Activated CD4-positive, CD25-positive, alpha-beta regulatory T cell treated with anti-CD3 and anti-CD28 coated beads, Interleukin-2, amount 50 U/mL, for 16 hours (primary cell): Measurements from ENCODE around the gene TMEM203.
A peak's percentile ranks its signal among the peaks of the same experiment; 100 is the strongest.
"Not testable (repeated sequence)": the region's sequence is repeated elsewhere in the genome, so short reads cannot be mapped to it uniquely, and the experiment has no call there.

Source experiments
- DNase-seq: peaks from one replicate; pipeline ENCODE4 v3.0.0-alpha.2; 2020; ENCODE audit warnings: low read depth, low spot score

TMEM203 gene

GRCh38 chr9:137242269-137243203 is 37.1 kb upstream of the TMEM203 start:
- no peak for DNase-seq

- DNase-seq = peak; percentile 54
These were observed 36.2 kb upstream of the TMEM203 start for GRCh38 chr9:137241490-137242268.

- DNase-seq = peak; percentile 96
These were observed 35.5 kb upstream of the TMEM203 start, which contains the start of gene TUBB4B for GRCh38 chr9:137240841-137241489. TSS of gene TUBB4B (plus strand) at chr9:137241287. CDS start at chr9:137241361, 74 bp downstream.

GRCh38 chr9:137240318-137240840 is 34.9 kb upstream of the TMEM203 start:
- DNase-seq = peak; percentile 37

- DNase-seq = not testable (repeated sequence)
These were observed 34.2 kb upstream of the TMEM203 start for GRCh38 chr9:137239541-137240200.

GRCh38 chr9:137237759-137238726 is 32.6 kb upstream of the TMEM203 start:
- DNase-seq = no peak

- no peak for DNase-seq
These were observed 31.5 kb upstream of the TMEM203 start for GRCh38 chr9:137236936-137237421.

- DNase-seq = peak; percentile 76
These were observed 30.9 kb upstream of the TMEM203 start for GRCh38 chr9:137236238-137236935.

- no peak for DNase-seq
These were observed 30.2 kb upstream of the TMEM203 start for GRCh38 chr9:137235424-137236237.

- no peak for DNase-seq
These were observed 29.4 kb upstream of the TMEM203 start for GRCh38 chr9:137234758-137235423.

GRCh38 chr9:137234055-137234697 is 28.7 kb upstream of the TMEM203 start:
- DNase-seq = no peak

GRCh38 chr9:137233143-137233980 is 27.9 kb upstream of the TMEM203 start:
- no peak for DNase-seq

GRCh38 chr9:137232510-137232909 is 27.1 kb upstream of the TMEM203 start:
- no peak for DNase-seq

- DNase-seq = no peak
These were observed 26.7 kb upstream of the TMEM203 start for GRCh38 chr9:137232101-137232500.

GRCh38 chr9:137231372-137232039 is 26.1 kb upstream of the TMEM203 start:
- no peak for DNase-seq
